GM12878 (cell line): ENCODE measurements around the gene EPN1. TPM values are rescaled to one million over a fixed set of nuclear protein-coding genes. Genes with fewer than 3 reads are reported as not detected.

ENCODE experiments used
- ATAC-seq: fragments of 200-7000 bp; cut with Tn5 transposase; 3 replicates; pipeline ENCODE4 v1.9.1; 2020; ENCODE audit warnings: mild to moderate bottlenecking, moderate library complexity
- BruUV-seq: library from RNA; stranded (reverse); fragments of 400-500 nt; replicated peaks from 2 replicates; lab custom pipeline; 2021; lab: Mats Ljungman, UMichigan
- CTCF ChIA-PET: fragments of 300-600 bp; sonication (Branson Sonifier 250); formaldehyde crosslinking; extraction: SDS; loops from one replicate; lab custom pipeline; 2021; ENCODE audit warnings: inconsistent platforms; lab: Yijun Ruan, JAX
- POLR2A ChIA-PET: fragments of 350-600 bp; formaldehyde crosslinking; extraction: SDS; loops from one replicate; lab custom pipeline; 2021; ENCODE audit warnings: inconsistent platforms; lab: Charles Lee
- RAD21 ChIA-PET: fragments of 300-600 bp; sonication (Branson Sonifier 250); formaldehyde crosslinking; loops from one replicate; lab custom pipeline; 2023; ENCODE audit warnings: antibody characterized with exemption; ENCODE audit not compliant: unreplicated experiment; lab: Charles Lee
- SMC1A ChIA-PET: fragments of 300-600 bp; sonication (Branson Sonifier 250); formaldehyde crosslinking; loops from one replicate; lab custom pipeline; 2023; ENCODE audit not compliant: unreplicated experiment, uncharacterized antibody; lab: Charles Lee
- DNase-seq: peaks from one replicate; pipeline ENCODE4 v3.0.0-alpha.2; 2011; ENCODE audit warnings: low read depth, low spot score
- FAIRE-seq: peaks from 3 replicates; lab custom pipeline; 2011; peaks lifted over from hg19 to GRCh38; lab: Jason Lieb, UNC
- H2AFZ ChIP-seq: 2 replicates; pipeline ENCODE4 v1.6.0; 2011; ENCODE audit warnings: low read depth, low read length, control low read depth; ENCODE audit not compliant: control insufficient read depth
- H3K27ac ChIP-seq: 2 replicates; pipeline ENCODE4 v1.5.1; 2011; ENCODE audit warnings: control low read depth; ENCODE audit not compliant: control insufficient read depth, insufficient read depth
- H3K27me3 ChIP-seq, 2 experiments: replicated peaks in 1 of 2; 2 replicates each; pipeline versions ENCODE4 v1.6.0 to v1.6.1; 2011; ENCODE audit warnings: low read length in 1 of 2; ENCODE audit not compliant: control insufficient read depth in 2 of 2, insufficient read depth in 2 of 2
- H3K36me3 ChIP-seq, 2 experiments: 2 replicates each; pipeline ENCODE4 v1.5.1; 2011; ENCODE audit warnings: low read length in 1 of 2; ENCODE audit not compliant: control insufficient read depth in 2 of 2, insufficient read depth in 2 of 2
- H3K4me1 ChIP-seq: 2 replicates; pipeline ENCODE4 v1.6.1; 2011; ENCODE audit warnings: mild to moderate bottlenecking, low read length, moderate library complexity, mixed read lengths; ENCODE audit not compliant: control insufficient read depth, insufficient read depth
- H3K4me2 ChIP-seq: 2 replicates; pipeline ENCODE4 v1.6.0; 2011; ENCODE audit warnings: control low read depth; ENCODE audit not compliant: control insufficient read depth, insufficient read depth
- H3K4me3 ChIP-seq: fragments of 200-600 bp; sonication (generic); 2 replicates; pipeline ENCODE4 v1.5.1; 2016
- H3K79me2 ChIP-seq: 2 replicates; pipeline ENCODE4 v1.6.0; 2011; ENCODE audit warnings: low read length; ENCODE audit not compliant: control insufficient read depth, insufficient read depth
- H3K9ac ChIP-seq: 2 replicates; pipeline ENCODE4 v1.8.0; 2011; ENCODE audit warnings: low read length, control low read depth, mixed read lengths; ENCODE audit not compliant: control insufficient read depth, insufficient read depth
- H3K9me3 ChIP-seq: replicated peaks from 3 replicates; pipeline ENCODE4 v1.5.1; 2011; ENCODE audit warnings: mild to moderate bottlenecking, low read length; ENCODE audit not compliant: control insufficient read depth, insufficient read depth
- H4K20me1 ChIP-seq: 2 replicates; pipeline ENCODE4 v1.6.0; 2011; ENCODE audit not compliant: control insufficient read depth, insufficient read depth
- BCL3 ChIP-seq: IDR thresholded peaks from 2 replicates; pipeline ENCODE4 v1.6.1; 2011; ENCODE audit warnings: borderline replicate concordance, low read depth, mild to moderate bottlenecking, moderate library complexity, low read length; ENCODE audit not compliant: insufficient read depth, poor library complexity, severe bottlenecking
- CBX3 ChIP-seq: fragments of 200-600 bp; sonication (generic); IDR thresholded peaks from 2 replicates; pipeline ENCODE4 v1.6.1; 2016; ENCODE audit warnings: low read depth, borderline replicate concordance
- EZH2 ChIP-seq: IDR thresholded peaks from 2 replicates; pipeline ENCODE4 v1.6.1; 2012; ENCODE audit warnings: low read depth, mild to moderate bottlenecking, control low read depth, inconsistent platforms, low read length, borderline replicate concordance; ENCODE audit not compliant: control insufficient read depth
- GABPA ChIP-seq: IDR thresholded peaks from 2 replicates; pipeline ENCODE4 v1.6.1; 2014; ENCODE audit warnings: antibody characterized with exemption, low read depth, mild to moderate bottlenecking, inconsistent platforms
- IRF4 ChIP-seq: IDR thresholded peaks from 2 replicates; pipeline ENCODE4 v1.6.1; 2011; ENCODE audit warnings: low read depth, low read length
- MTA2 ChIP-seq: fragments of 450-650 bp; IDR thresholded peaks from 2 replicates; pipeline ENCODE4 v1.6.1; 2016; ENCODE audit warnings: low read depth, mild to moderate bottlenecking, moderate library complexity
- NR2F1 ChIP-seq: fragments of 450-650 bp; conservative IDR thresholded peaks from 2 replicates; pipeline ENCODE4 v1.6.1; 2017; ENCODE audit warnings: mild to moderate bottlenecking
- POLR2A ChIP-seq: IDR thresholded peaks from 2 replicates; pipeline ENCODE4 v1.6.1; 2011; ENCODE audit warnings: low read depth, mild to moderate bottlenecking, low read length
- POLR2AphosphoS2 ChIP-seq: IDR thresholded peaks from 2 replicates; pipeline ENCODE4 v1.6.1; 2011; ENCODE audit warnings: low read depth, mild to moderate bottlenecking, low read length, improper control_type of control experiment, moderate library complexity
- POLR2AphosphoS5 ChIP-seq: IDR thresholded peaks from 2 replicates; pipeline ENCODE4 v1.6.1; 2011; ENCODE audit warnings: mild to moderate bottlenecking, low read length, inconsistent platforms
- RFX5 ChIP-seq: IDR thresholded peaks from 2 replicates; pipeline ENCODE4 v1.6.1; 2011; ENCODE audit warnings: low read depth, low read length, improper control_type of control experiment
- YY1 ChIP-seq: IDR thresholded peaks from 2 replicates; pipeline ENCODE4 v1.6.1; 2011; ENCODE audit warnings: low read depth, mild to moderate bottlenecking, low read length
- ZNF274 ChIP-seq: IDR thresholded peaks from one replicate; pipeline ENCODE4 v1.8.0; 2011; ENCODE audit not compliant: insufficient read length, insufficient read depth
- ZNF622 ChIP-seq: fragments of 450-650 bp; IDR thresholded peaks from 2 replicates; pipeline ENCODE4 v1.6.1; 2017; ENCODE audit warnings: mild to moderate bottlenecking, inconsistent platforms
- WGBS: methylation state at CpG from one replicate; pipeline ENCODE4 v1.1.6; 2016; ENCODE audit warnings: low lambda C conversion rate; ENCODE audit not compliant: insufficient replicate concordance, insufficient coverage; ENCODE audit errors: missing lambda C conversion rate; 5-methylcytosine and 5-hydroxymethylcytosine counted together
- in situ Hi-C: fragments of 300-500 bp; cut with MboI; formaldehyde crosslinking; loops from 9 replicates; pipeline ENCODE4 v1.14.3; 2018; ENCODE audit warnings: mixed read lengths
- intact Hi-C: fragments of 100-400 bp; cut with micrococcal nuclease; formaldehyde crosslinking; loops from one replicate; pipeline ENCODE4 v1.14.2; 2022; ENCODE audit not compliant: unreplicated experiment
- polyA plus RNA-seq, 11 experiments: library from polyadenylated mRNA; depleted of rRNA in 4 of 11; unstranded in 6 of 11; stranded (reverse) in 5 of 11; fragments of >200 nt; fragmentation: Nextera tagmentation in 4 of 11; fragmentation: Illumina TruSeq in 1 of 11; extraction: Ambion mirVana in 4 of 11; extraction: Trizol in 1 of 11; gene quantifications; 1 replicate in 1 of 11; 2 replicates in 10 of 11; pipeline versions ENCODE4 v1.2.1 to v1.2.3, GENCODE V29; 2011 to 2016; ENCODE audit warnings: inconsistent platforms in 2 of 11, missing spikeins in 2 of 11, low read depth in 1 of 11
- total RNA-seq, 4 experiments: library from RNA; depleted of rRNA in 3 of 4; stranded (reverse); fragments of >200 nt in 3 of 4; fragmentation: Illumina TruSeq in 1 of 4; extraction: Trizol in 1 of 4; gene quantifications; 2 replicates each; pipeline versions ENCODE4 v1.2.1 to v1.2.3, GENCODE V29; 2013 to 2021
- TF ChIP-seq, protein P1 (sequence below): fragments of 450-650 bp; IDR thresholded peaks from 2 replicates; pipeline ENCODE4 v1.6.1; 2017; ENCODE audit warnings: mild to moderate bottlenecking, moderate library complexity

Gene EPN1
- total and polyA plus RNA-seq, 10 of the 15 experiments (the other 5 are each of a cell fraction or from before 2014, with no cell fraction given) = 0.11 to 88.5 (median 10.6) TPM

DNA sequence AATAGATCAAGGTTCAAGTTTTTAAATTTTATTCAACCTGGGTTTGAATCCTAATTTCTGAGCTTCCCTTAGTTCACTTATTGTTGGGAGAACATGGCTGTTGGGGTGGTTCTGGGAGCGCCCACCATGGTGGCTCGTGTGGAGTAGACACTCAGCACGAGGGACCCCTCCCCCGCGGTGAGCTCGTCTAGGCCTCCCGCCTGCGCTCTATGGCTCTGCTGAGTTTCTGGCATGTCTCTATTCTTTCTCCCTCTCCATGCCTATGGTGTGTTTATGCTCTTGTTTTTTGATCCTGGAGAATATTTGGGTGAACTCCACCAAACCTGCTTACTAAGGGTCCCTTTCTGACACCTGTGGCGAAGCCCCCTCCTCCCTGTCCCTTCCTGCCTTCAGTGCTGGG lies 1.6 kb upstream of the EPN1 start:
- FAIRE-seq = no peak
- intact Hi-C loops = no loop called here
- CTCF ChIA-PET = interaction anchor here (0.6 to 3.6 kb wide), 3 partner anchors 16 to 584 kb away, joined by 3 to 33 read pairs (median 4); no protein-coding TSS in a partner anchor
- H3K27me3 ChIP-seq = no peaks in the 10 kb centered on the region
- no peak for TF ChIP-seq EZH2
- no peak for TF ChIP-seq NR2F1
- TF ChIP-seq POLR2AphosphoS2 = no peak
- TF ChIP-seq ZNF274 = no peak
- no peak for TF ChIP-seq YY1
- no peak for TF ChIP-seq CBX3
- no peak for TF ChIP-seq MTA2
- TF ChIP-seq, protein P1, sequence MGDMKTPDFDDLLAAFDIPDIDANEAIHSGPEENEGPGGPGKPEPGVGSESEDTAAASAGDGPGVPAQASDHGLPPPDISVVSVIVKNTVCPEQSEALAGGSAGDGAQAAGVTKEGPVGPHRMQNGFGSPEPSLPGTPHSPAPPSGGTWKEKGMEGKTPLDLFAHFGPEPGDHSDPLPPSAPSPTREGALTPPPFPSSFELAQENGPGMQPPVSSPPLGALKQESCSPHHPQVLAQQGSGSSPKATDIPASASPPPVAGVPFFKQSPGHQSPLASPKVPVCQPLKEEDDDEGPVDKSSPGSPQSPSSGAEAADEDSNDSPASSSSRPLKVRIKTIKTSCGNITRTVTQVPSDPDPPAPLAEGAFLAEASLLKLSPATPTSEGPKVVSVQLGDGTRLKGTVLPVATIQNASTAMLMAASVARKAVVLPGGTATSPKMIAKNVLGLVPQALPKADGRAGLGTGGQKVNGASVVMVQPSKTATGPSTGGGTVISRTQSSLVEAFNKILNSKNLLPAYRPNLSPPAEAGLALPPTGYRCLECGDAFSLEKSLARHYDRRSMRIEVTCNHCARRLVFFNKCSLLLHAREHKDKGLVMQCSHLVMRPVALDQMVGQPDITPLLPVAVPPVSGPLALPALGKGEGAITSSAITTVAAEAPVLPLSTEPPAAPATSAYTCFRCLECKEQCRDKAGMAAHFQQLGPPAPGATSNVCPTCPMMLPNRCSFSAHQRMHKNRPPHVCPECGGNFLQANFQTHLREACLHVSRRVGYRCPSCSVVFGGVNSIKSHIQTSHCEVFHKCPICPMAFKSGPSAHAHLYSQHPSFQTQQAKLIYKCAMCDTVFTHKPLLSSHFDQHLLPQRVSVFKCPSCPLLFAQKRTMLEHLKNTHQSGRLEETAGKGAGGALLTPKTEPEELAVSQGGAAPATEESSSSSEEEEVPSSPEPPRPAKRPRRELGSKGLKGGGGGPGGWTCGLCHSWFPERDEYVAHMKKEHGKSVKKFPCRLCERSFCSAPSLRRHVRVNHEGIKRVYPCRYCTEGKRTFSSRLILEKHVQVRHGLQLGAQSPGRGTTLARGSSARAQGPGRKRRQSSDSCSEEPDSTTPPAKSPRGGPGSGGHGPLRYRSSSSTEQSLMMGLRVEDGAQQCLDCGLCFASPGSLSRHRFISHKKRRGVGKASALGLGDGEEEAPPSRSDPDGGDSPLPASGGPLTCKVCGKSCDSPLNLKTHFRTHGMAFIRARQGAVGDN = no peak
- TF ChIP-seq POLR2A = no peak
- TF ChIP-seq RFX5 = no peak
- no peak for TF ChIP-seq IRF4
- TF ChIP-seq BCL3 = no peak
- TF ChIP-seq GABPA = no peak
- no peak for TF ChIP-seq POLR2AphosphoS5
- TF ChIP-seq ZNF622 = no peak
- WGBS = 93% methylated on average over 9 of the region's 9 CpGs
- H3K9ac ChIP-seq = no peak overlapping the region
- H3K27ac ChIP-seq = no peak overlapping the region
- no TSS peak for BruUV-seq
- H3K4me2 ChIP-seq = no peak overlapping the region
- POLR2A ChIA-PET = interaction anchor here (1.2 kb wide), 1 partner anchor 16 kb away, joined by 3 read pairs; no protein-coding TSS in a partner anchor
- no peak overlapping the region for H2AFZ ChIP-seq
- H3K9me3 ChIP-seq = no peaks in the 10 kb centered on the region
- peaks cover 10% of the 10 kb centered on the region for H4K20me1 ChIP-seq
- RAD21 ChIA-PET = interaction anchor here (0.7 kb wide), 1 partner anchor 16 kb away, joined by 4 read pairs; no protein-coding TSS in a partner anchor
- peaks cover 12% of the 10 kb centered on the region for H3K4me1 ChIP-seq
- in situ Hi-C loops = loop anchor here (25.0 kb wide), 1 partner anchor 1536 kb away; the partner anchor contains the start of gene CNOT3
- no peak for ATAC-seq
- H3K36me3 ChIP-seq = peaks cover 8 to 28% of the 10 kb centered on the region in 2 experiments; a peak in 3 of 4 replicates
- SMC1A ChIA-PET = interaction anchor here (0.7 kb wide), 1 partner anchor 134 kb away, joined by 3 read pairs; no protein-coding TSS in a partner anchor
- peaks cover 38% of the 10 kb centered on the region for H3K79me2 ChIP-seq
- DNase-seq = no peak
- H3K4me3 ChIP-seq = no peak overlapping the region
